Measurements from ENCODE around the gene SPEF2. TPM values are rescaled to one million over a fixed set of nuclear protein-coding genes. Genes with fewer than 3 reads are reported as not detected.
"Not testable (repeated sequence)": the region's sequence is repeated elsewhere in the genome, so short reads cannot be mapped to it uniquely, and the experiment has no call there.

Gene SPEF2
- total RNA-seq, 1 experiment from 2014 or later, result 2.4 TPM

- DNase-seq (ENCODE audit: low read depth), result not testable (repeated sequence)
Observed at GRCh38 chr5:35856186-35856764, 238.6 kb downstream of the SPEF2 start.

- DNase-seq (ENCODE audit: low read depth), result peak; percentile 81
Observed at GRCh38 chr5:35856765-35857351, 239.2 kb downstream of the SPEF2 start, which contains the start of gene IL7R. Gene IL7R (plus strand): TSS chr5:35856891. CDS start chr5:35856978, 87 bp downstream.

GRCh38 chr5:35857606-35858205 lies 240.0 kb downstream of the SPEF2 start:
- peak; percentile 95 for DNase-seq (ENCODE audit: low read depth)

GRCh38 chr5:35859101-35859661 lies 241.5 kb downstream of the SPEF2 start:
- peak; percentile 85 for DNase-seq (ENCODE audit: low read depth)

- peak; percentile 68 for DNase-seq (ENCODE audit: low read depth)
Observed at GRCh38 chr5:35860686-35861085, 243.0 kb downstream of the SPEF2 start.

- peak; percentile 86 for DNase-seq (ENCODE audit: low read depth)
Observed at GRCh38 chr5:35861718-35862117, 244.1 kb downstream of the SPEF2 start.

GRCh38 chr5:35862126-35862525 lies 244.5 kb downstream of the SPEF2 start:
- no peak for DNase-seq (ENCODE audit: low read depth)

GRCh38 chr5:35863159-35863558 lies 245.5 kb downstream of the SPEF2 start:
- DNase-seq (ENCODE audit: low read depth), result no peak

Other genes with a start within 250 kb of the SPEF2 start
- gene IL7R, start 239.0 kb downstream of the SPEF2 start, total RNA-seq (2014; rRNA removed; shearing (Covaris generic)), result 20.4 and 30.7 TPM in 2 replicates

Measured in M059J (cell line).